Rectal smooth muscle tissue (tissue), 1 donor: ENCODE measurements around the gene GATA3.

Source experiments
- H3K27ac ChIP-seq: one replicate; pipeline ENCODE4 v1.7.0; 2013; ENCODE audit warnings: low read depth, low read length, inconsistent platforms
- H3K27me3 ChIP-seq: one replicate; pipeline ENCODE4 v1.7.0; 2013; ENCODE audit warnings: low read length; ENCODE audit not compliant: control insufficient read depth, insufficient read depth
- H3K36me3 ChIP-seq: one replicate; pipeline ENCODE4 v1.7.0; 2013; ENCODE audit warnings: low read length; ENCODE audit not compliant: control insufficient read depth, insufficient read depth
- H3K4me1 ChIP-seq: one replicate; pipeline ENCODE4 v1.7.0; 2013; ENCODE audit warnings: low read length; ENCODE audit not compliant: control insufficient read depth, insufficient read depth
- H3K4me3 ChIP-seq: one replicate; pipeline ENCODE4 v1.7.0; 2013; ENCODE audit warnings: low read length
- H3K9ac ChIP-seq: one replicate; pipeline ENCODE4 v1.7.0; 2013; ENCODE audit warnings: low read length

GATA3 gene

DNA sequence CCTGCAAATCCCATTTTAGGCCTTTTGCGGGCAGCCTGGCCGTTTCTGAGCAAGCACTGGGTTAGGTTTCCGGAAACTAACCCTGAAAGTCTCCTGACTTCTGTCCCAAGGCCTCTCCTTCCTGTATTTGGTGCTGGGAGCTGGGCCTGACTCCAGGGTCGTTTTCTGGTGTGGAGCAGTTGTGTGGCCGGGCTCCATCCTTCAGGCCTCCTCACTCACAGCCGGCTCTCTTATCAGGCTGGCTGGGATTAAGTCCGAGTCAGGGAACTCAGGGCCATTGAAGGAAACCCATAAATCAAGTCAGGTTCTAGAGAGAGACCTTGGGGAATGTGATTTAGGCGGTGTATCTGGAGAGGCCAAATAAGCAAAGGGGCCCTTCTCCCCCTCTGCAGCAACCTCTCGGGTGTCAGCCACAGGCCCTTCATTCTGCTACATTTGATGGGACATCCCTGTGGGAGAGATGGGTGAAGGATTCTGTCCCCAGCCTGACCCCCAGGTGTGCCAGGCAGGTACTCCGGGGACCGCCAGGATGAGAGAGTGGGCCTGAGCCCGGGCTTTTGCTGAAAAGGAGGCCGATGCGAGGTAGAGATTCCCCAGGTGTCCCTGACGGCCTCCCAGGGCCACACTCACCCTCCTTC is 3.3 kb downstream of the GATA3 start:
- H3K36me3 ChIP-seq: no peaks in the 10 kb centered on the region
- no peak overlapping the region for H3K9ac ChIP-seq
- no peak overlapping the region for H3K4me3 ChIP-seq
- H3K27ac ChIP-seq: no peak overlapping the region
- H3K4me1 ChIP-seq: peaks cover 4% of the 10 kb centered on the region
- peaks cover 14% of the 10 kb centered on the region for H3K27me3 ChIP-seq

- no peak overlapping the region for H3K27ac ChIP-seq
- H3K4me1 ChIP-seq: no peaks in the 10 kb centered on the region
- no peak overlapping the region for H3K4me3 ChIP-seq
- H3K36me3 ChIP-seq: no peaks in the 10 kb centered on the region
- peaks cover 8% of the 10 kb centered on the region for H3K27me3 ChIP-seq
- no peak overlapping the region for H3K9ac ChIP-seq
Measured at GRCh38 chr10:8058274-8059111, 4.0 kb downstream of the GATA3 start.

GRCh38 chr10:8059191-8059936 is 4.9 kb downstream of the GATA3 start:
- Histone ChIP-seq H3K4me1 (no peaks in the 10 kb centered on the region), H3K27ac (no peak overlapping the region), H3K36me3 (no peaks in the 10 kb centered on the region), H3K9ac (no peak overlapping the region), H3K27me3 (peaks cover 9% of the 10 kb centered on the region), H3K4me3 (no peak overlapping the region)

- H3K27ac ChIP-seq: no peak overlapping the region
- no peaks in the 10 kb centered on the region for H3K4me1 ChIP-seq
- H3K4me3 ChIP-seq: no peak overlapping the region
- no peaks in the 10 kb centered on the region for H3K36me3 ChIP-seq
- H3K9ac ChIP-seq: no peak overlapping the region
- peaks cover 6% of the 10 kb centered on the region for H3K27me3 ChIP-seq
Measured at GRCh38 chr10:8060010-8060703, 5.7 kb downstream of the GATA3 start.

GRCh38 chr10:8060704-8061121 is 6.2 kb downstream of the GATA3 start:
- Histone ChIP-seq H3K4me1 (no peaks in the 10 kb centered on the region), H3K27ac (no peak overlapping the region), H3K36me3 (no peaks in the 10 kb centered on the region), H3K27me3 (peaks cover 6% of the 10 kb centered on the region), H3K4me3 (no peak overlapping the region), H3K9ac (no peak overlapping the region)

DNA sequence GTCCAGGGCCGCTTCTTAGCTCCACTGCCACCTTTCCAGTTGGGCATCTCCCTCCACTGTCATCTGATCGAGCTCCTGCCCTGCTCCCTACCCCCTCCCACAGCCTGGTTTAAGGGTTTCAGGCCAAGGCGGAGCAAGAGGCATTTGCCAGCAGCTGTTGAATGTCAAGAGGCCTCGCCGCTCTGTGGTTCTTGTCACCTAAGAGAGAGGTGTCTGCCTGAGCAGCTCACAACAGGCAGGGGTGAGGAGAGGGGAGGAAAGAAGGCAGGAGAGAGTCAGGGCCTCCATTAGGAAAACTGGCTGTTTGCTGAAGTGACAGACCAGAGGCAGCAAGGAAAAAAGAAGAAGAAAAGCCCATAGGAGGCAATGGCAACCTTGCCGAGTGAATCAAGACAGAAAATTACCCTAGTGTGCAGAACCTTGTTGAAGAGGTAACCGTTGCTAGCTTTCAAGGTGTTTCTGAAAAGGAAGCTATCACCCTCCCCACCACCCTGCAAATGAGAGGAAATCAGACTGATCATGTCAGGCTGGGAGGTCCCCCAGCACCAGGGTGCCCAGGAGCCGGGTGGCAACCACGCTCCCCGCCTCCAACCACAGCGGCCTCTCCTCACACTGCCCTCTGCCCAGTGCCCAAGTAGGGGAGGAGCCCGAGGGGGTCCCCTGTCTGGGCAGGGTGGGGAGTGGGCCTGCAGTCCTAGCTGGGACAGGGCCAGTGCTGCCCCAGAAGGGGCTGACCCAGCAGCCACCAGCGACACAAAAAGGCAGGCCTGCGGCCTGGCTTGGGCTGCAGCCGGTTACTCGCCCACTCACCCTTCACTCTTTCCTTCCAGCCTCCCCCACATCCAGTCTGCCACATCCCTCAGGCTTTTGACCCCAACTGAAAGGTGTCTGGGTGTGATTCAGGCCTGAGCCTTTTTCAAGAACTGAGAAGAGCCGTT is 7.1 kb downstream of the GATA3 start:
- Histone ChIP-seq H3K4me3 (no peak overlapping the region), H3K27me3 (peaks cover 6% of the 10 kb centered on the region), H3K36me3 (no peaks in the 10 kb centered on the region), H3K9ac (no peak overlapping the region), H3K4me1 (no peaks in the 10 kb centered on the region), H3K27ac (no peak overlapping the region)

DNA sequence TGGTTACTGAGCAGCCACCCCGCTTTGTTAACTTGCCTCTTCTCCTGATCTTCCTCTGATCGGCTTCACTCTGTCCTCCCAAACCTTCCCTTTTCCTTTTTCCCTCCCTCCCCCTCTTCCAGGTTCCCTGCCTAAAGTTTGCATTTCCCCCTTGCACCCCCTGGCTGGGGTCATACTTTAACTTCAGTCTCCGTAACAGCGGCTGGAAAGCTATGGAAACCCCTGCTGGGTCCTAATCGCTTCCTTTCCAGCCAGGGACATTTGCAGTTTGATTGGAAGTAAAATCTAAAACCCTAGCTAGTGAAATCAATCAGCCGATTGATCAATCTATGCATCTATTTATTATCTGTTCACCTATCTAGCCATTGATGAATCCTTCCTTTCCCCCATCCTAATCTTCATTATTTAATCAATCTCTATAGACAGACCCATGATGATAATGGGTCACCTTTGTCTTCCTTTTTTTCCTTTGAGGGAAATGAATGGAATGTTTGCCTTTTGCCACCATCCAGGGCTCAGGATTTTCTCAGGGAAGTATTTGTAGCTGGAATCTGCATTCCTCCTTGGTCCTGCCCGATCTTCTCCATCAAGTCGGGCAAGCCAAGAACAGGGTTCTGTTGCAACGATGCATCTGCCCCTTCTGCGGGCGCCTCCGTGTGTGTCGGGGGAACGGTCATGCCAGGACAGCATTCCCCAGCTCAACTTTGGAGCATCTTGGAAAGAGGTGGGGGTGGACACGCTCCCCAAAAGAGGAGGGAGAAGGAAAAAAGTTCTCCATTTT is 8.8 kb downstream of the GATA3 start:
- no peak overlapping the region for H3K27ac ChIP-seq
- H3K36me3 ChIP-seq: no peaks in the 10 kb centered on the region
- no peak overlapping the region for H3K9ac ChIP-seq
- H3K4me3 ChIP-seq: no peak overlapping the region
- no peaks in the 10 kb centered on the region for H3K4me1 ChIP-seq
- H3K27me3 ChIP-seq: peaks cover 6% of the 10 kb centered on the region

GRCh38 chr10:8063935-8064334 is 9.4 kb downstream of the GATA3 start:
- Histone ChIP-seq H3K36me3 (no peaks in the 10 kb centered on the region), H3K4me1 (no peaks in the 10 kb centered on the region), H3K9ac (no peak overlapping the region), H3K27ac (no peak overlapping the region), H3K27me3 (peaks cover 6% of the 10 kb centered on the region), H3K4me3 (no peak overlapping the region)

- Histone ChIP-seq H3K4me1 (no peaks in the 10 kb centered on the region), H3K36me3 (no peaks in the 10 kb centered on the region), H3K27ac (no peak overlapping the region), H3K9ac (no peak overlapping the region), H3K4me3 (no peak overlapping the region), H3K27me3 (peaks cover 6% of the 10 kb centered on the region)
Measured at GRCh38 chr10:8064436-8064835, 9.9 kb downstream of the GATA3 start.

- Histone ChIP-seq H3K27ac (no peak overlapping the region), H3K9ac (no peak overlapping the region), H3K4me3 (no peak overlapping the region), H3K36me3 (no peaks in the 10 kb centered on the region), H3K4me1 (no peaks in the 10 kb centered on the region), H3K27me3 (peaks cover 6% of the 10 kb centered on the region)
Measured at GRCh38 chr10:8065651-8066050, 11.2 kb downstream of the GATA3 start.

- no peaks in the 10 kb centered on the region for H3K36me3 ChIP-seq
- no peak overlapping the region for H3K27ac ChIP-seq
- H3K9ac ChIP-seq: no peak overlapping the region
- H3K27me3 ChIP-seq: peaks cover 6% of the 10 kb centered on the region
- no peaks in the 10 kb centered on the region for H3K4me1 ChIP-seq
- H3K4me3 ChIP-seq: no peak overlapping the region
Measured at GRCh38 chr10:8066124-8066523, 11.6 kb downstream of the GATA3 start.
